OCI-LY3 (cell line): ENCODE data around the gene EVPL.

Experiments used
- H2AFZ ChIP-seq: fragments of 200-600, 300-600 bp; shearing (Covaris generic); 2 replicates; pipeline ENCODE4 v1.6.0; 2014; ENCODE audit warnings: antibody characterized with exemption, low read depth, low read length
- H3K27ac ChIP-seq: fragments of 200-600, 300-600 bp; sonication (generic); 2 replicates; pipeline ENCODE4 v1.5.1; 2014; ENCODE audit warnings: mild to moderate bottlenecking, low read length, moderate library complexity, mixed read lengths
- H3K27me3 ChIP-seq: fragments of 200-600, 300-600 bp; sonication (generic); 2 replicates; pipeline ENCODE4 v1.6.1; 2014; ENCODE audit warnings: low read depth, low read length, mixed read lengths
- H3K36me3 ChIP-seq: fragments of 200-600, 300-600 bp; sonication (generic); replicated peaks from 2 replicates; pipeline ENCODE3; 2014; ENCODE audit warnings: low read depth, low read length, mixed read lengths
- H3K4me1 ChIP-seq: fragments of 300-600, 200-600 bp; sonication (generic); 2 replicates; pipeline ENCODE4 v1.6.1; 2014; ENCODE audit warnings: low read length, mixed read lengths
- H3K4me2 ChIP-seq: fragments of 200-600, 300-600 bp; sonication (generic); 2 replicates; pipeline ENCODE4 v1.6.1; 2014; ENCODE audit warnings: low read length, mixed read lengths
- H3K4me3 ChIP-seq: fragments of 300-600, 200-600 bp; sonication (generic); 2 replicates; pipeline ENCODE4 v1.5.1; 2014; ENCODE audit warnings: antibody characterized with exemption, mild to moderate bottlenecking, low read length, moderate library complexity
- H3K79me2 ChIP-seq: fragments of 300-600, 200-600 bp; shearing (Covaris generic); 2 replicates; pipeline ENCODE4 v1.6.1; 2014; ENCODE audit warnings: mild to moderate bottlenecking, low read length, mixed read lengths
- H3K9ac ChIP-seq: fragments of 300-600, 200-600 bp; shearing (Covaris generic); 2 replicates; pipeline ENCODE4 v1.6.0; 2014; ENCODE audit warnings: mild to moderate bottlenecking, low read length, moderate library complexity
- H3K9me3 ChIP-seq: fragments of 200-600, 300-600 bp; shearing (Covaris generic); 2 replicates; pipeline ENCODE4 v1.6.1; 2014; ENCODE audit warnings: low read length, mixed read lengths; ENCODE audit not compliant: insufficient read depth
- H4K20me1 ChIP-seq: fragments of 200-600, 300-600 bp; sonication (generic); 2 replicates; pipeline ENCODE4 v1.6.1; 2016; ENCODE audit warnings: low read length, mixed read lengths; ENCODE audit not compliant: insufficient read depth
- CTCF ChIP-seq: fragments of 200-600, 300-600 bp; sonication (generic); IDR thresholded peaks from 2 replicates; pipeline ENCODE4 v1.5.1; 2014; ENCODE audit warnings: antibody characterized with exemption, low read length, low read depth
- EZH2phosphoT487 ChIP-seq: fragments of 200-600 bp; shearing (Covaris generic); IDR thresholded peaks from 2 replicates; pipeline ENCODE4 v1.6.1; 2018; ENCODE audit warnings: antibody characterized with exemption, mixed run types, low read depth

Gene EVPL

GRCh38 chr17:76074390-76075363 is 47.6 kb upstream of the EVPL start, which contains the start of gene GALR2:
GALR2 (plus strand) TSS chr17:76074781; CDS start chr17:76074884, 103 bp downstream.
- TF ChIP-seq CTCF (no peak), EZH2phosphoT487 (no peak)
- peaks cover 33% of the 10 kb centered on the region for H3K79me2 ChIP-seq
- H3K4me1 ChIP-seq: peaks cover 8% of the 10 kb centered on the region; the same call in 1 of the 2 replicates
- H3K9me3 ChIP-seq: no peaks in the 10 kb centered on the region
- no peak within 1 kb of the TSS for H3K4me2 ChIP-seq
- H4K20me1 ChIP-seq: no peaks in the 10 kb centered on the region
- no peak within 1 kb of the TSS for H3K27ac ChIP-seq
- no peak within 1 kb of the TSS for H3K9ac ChIP-seq
- H3K4me3 ChIP-seq: no peak within 1 kb of the TSS
- H2AFZ ChIP-seq: no peak within 1 kb of the TSS
- H3K27me3 ChIP-seq: peaks cover 11% of the 10 kb centered on the region
- H3K36me3 ChIP-seq: no peaks in the 10 kb centered on the region

- Histone ChIP-seq H3K4me2 (peak within 1 kb of the TSS; percentile 82), H3K4me3 (peak within 1 kb of the TSS; percentile 94), H3K27ac (peak within 1 kb of the TSS; percentile 46), H4K20me1 (no peaks in the 10 kb centered on the region), H3K9ac (peak within 1 kb of the TSS; percentile 91), H3K79me2 (peaks cover 38% of the 10 kb centered on the region), H2AFZ (peak within 1 kb of the TSS; percentile 92), H3K9me3 (no peaks in the 10 kb centered on the region), H3K36me3 (peaks cover 7% of the 10 kb centered on the region), H3K4me1 (peaks cover 8% of the 10 kb centered on the region; the same call in 1 of the 2 replicates), H3K27me3 (no peaks in the 10 kb centered on the region)
- TF ChIP-seq EZH2phosphoT487 (no peak), CTCF (no peak)
These were observed 45.2 kb upstream of the EVPL start, which contains the start of gene SRP68 for GRCh38 chr17:76072148-76072858. SRP68 (minus strand) TSS chr17:76072517; CDS start chr17:76072491, 26 bp downstream.

- peaks cover 11% of the 10 kb centered on the region for H3K36me3 ChIP-seq
- H3K27me3 ChIP-seq: no peaks in the 10 kb centered on the region
- H3K9ac ChIP-seq: peak overlapping the region; percentile 91
- H3K4me2 ChIP-seq: peak overlapping the region; percentile 82
- H2AFZ ChIP-seq: 0 out of 2 replicates have a peak overlapping the region, but pooled peaks have one; percentile 1
- H3K4me1 ChIP-seq: peaks cover 8% of the 10 kb centered on the region; the same call in 1 of the 2 replicates
- H3K27ac ChIP-seq: peak overlapping the region; percentile 46
- H3K4me3 ChIP-seq: peak overlapping the region; percentile 94
- no peak for TF ChIP-seq EZH2phosphoT487
- no peak for TF ChIP-seq CTCF
- H3K9me3 ChIP-seq: no peaks in the 10 kb centered on the region
- H3K79me2 ChIP-seq: peaks cover 38% of the 10 kb centered on the region
- no peaks in the 10 kb centered on the region for H4K20me1 ChIP-seq
These were observed 44.5 kb upstream of the EVPL start for GRCh38 chr17:76071531-76072147.
